H1 (cell line): ENCODE results near the gene EXOC2. TPM values are rescaled to one million over a fixed set of nuclear protein-coding genes. Genes with fewer than 3 reads are reported as not detected.

Source experiments
- CTCF ChIA-PET: fragments of 300-600 bp; sonication (Branson Sonifier 250); formaldehyde crosslinking; loops from one replicate; lab custom pipeline; 2021; ENCODE audit not compliant: partially characterized antibody; lab: Charles Lee
- POLR2A ChIA-PET: fragments of 300-600 bp; sonication (Branson Sonifier 250); formaldehyde crosslinking; loops from one replicate; lab custom pipeline; 2021; ENCODE audit warnings: inconsistent platforms; ENCODE audit not compliant: partially characterized antibody; lab: Charles Lee
- DNase-seq, 2 experiments: peaks; one replicate each; pipeline versions ENCODE4 v3.0.0 to v3.0.0-alpha.2; 2010 to 2022; ENCODE audit warnings: low spot score in 2 of 2, low read depth in 1 of 2, mixed read lengths in 1 of 2
- FAIRE-seq: peaks from 2 replicates; lab custom pipeline; 2011; peaks lifted over from hg19 to GRCh38; lab: Jason Lieb, UNC
- H2AFZ ChIP-seq: 2 replicates; pipeline ENCODE4 v1.8.1; 2012; ENCODE audit warnings: low read length, inconsistent platforms
- H2AK5ac ChIP-seq: 2 replicates; pipeline ENCODE4 v1.6.1; 2013; ENCODE audit warnings: low read depth, low read length
- H2BK120ac ChIP-seq: replicated peaks from 2 replicates; pipeline ENCODE3; 2013; ENCODE audit warnings: low read depth, low read length, inconsistent platforms
- H2BK12ac ChIP-seq: 2 replicates; pipeline ENCODE4 v1.6.1; 2013; ENCODE audit warnings: low read depth, low read length
- H2BK15ac ChIP-seq: 2 replicates; pipeline ENCODE4 v1.6.1; 2013; ENCODE audit warnings: low read length
- H2BK20ac ChIP-seq: 2 replicates; pipeline ENCODE4 v1.6.1; 2013; ENCODE audit warnings: low read length
- H2BK5ac ChIP-seq: 2 replicates; pipeline ENCODE4 v1.6.1; 2013; ENCODE audit warnings: low read depth, low read length
- H3K14ac ChIP-seq: 2 replicates; pipeline ENCODE4 v1.6.1; 2013; ENCODE audit warnings: inconsistent platforms; ENCODE audit not compliant: insufficient read length
- H3K18ac ChIP-seq: 2 replicates; pipeline ENCODE4 v1.6.1; 2013; ENCODE audit warnings: low read length; ENCODE audit errors: extremely low read depth
- H3K23ac ChIP-seq: 2 replicates; pipeline ENCODE4 v1.6.1; 2013; ENCODE audit warnings: inconsistent platforms; ENCODE audit not compliant: insufficient read length
- H3K23me2 ChIP-seq: 2 replicates; pipeline ENCODE4 v1.6.1; 2013; ENCODE audit warnings: low read depth, low read length
- H3K27ac ChIP-seq: 2 replicates; pipeline ENCODE4 v1.6.1; 2011; ENCODE audit warnings: low read depth, low read length, inconsistent platforms
- H3K27me3 ChIP-seq, 4 experiments: replicated peaks in 1 of 4; 1 replicate in 1 of 4; 2 replicates in 3 of 4; pipeline versions ENCODE4 v1.6.1 to v1.8.1; 2011 to 2013; ENCODE audit warnings: low read length in 3 of 4, mild to moderate bottlenecking in 3 of 4, inconsistent platforms in 2 of 4, mixed read lengths in 2 of 4, moderate library complexity in 1 of 4; ENCODE audit not compliant: control insufficient read depth in 3 of 4, insufficient read depth in 3 of 4; ENCODE audit errors: extremely low read depth in 1 of 4
- H3K36me3 ChIP-seq, 4 experiments: 2 replicates each; pipeline versions ENCODE4 v1.6.1 to v1.8.1; 2011 to 2013; ENCODE audit warnings: mild to moderate bottlenecking in 4 of 4, low read length in 3 of 4, moderate library complexity in 2 of 4, control low read depth in 1 of 4, inconsistent platforms in 1 of 4; ENCODE audit not compliant: insufficient read depth in 4 of 4, control insufficient read depth in 2 of 4
- H3K4ac ChIP-seq: replicated peaks from 2 replicates; pipeline ENCODE3; 2013; ENCODE audit warnings: low read length, low read depth, mixed read lengths, inconsistent platforms; ENCODE audit not compliant: insufficient read length
- H3K4me1 ChIP-seq, 4 experiments: replicated peaks in 1 of 4; 1 replicate in 1 of 4; 2 replicates in 3 of 4; pipeline versions ENCODE4 v1.6.1 to v1.8.1; 2011 to 2013; ENCODE audit warnings: low read length in 3 of 4, inconsistent platforms in 2 of 4, mixed read lengths in 1 of 4; ENCODE audit not compliant: insufficient read depth in 4 of 4, control insufficient read depth in 3 of 4
- H3K4me2 ChIP-seq, 2 experiments: 2 replicates each; pipeline versions ENCODE4 v1.6.1 to v1.8.1; 2011 to 2013; ENCODE audit warnings: low read depth in 2 of 2, low read length in 2 of 2, control low read depth in 1 of 2, inconsistent platforms in 1 of 2, mild to moderate bottlenecking in 1 of 2; ENCODE audit not compliant: insufficient read depth in 1 of 2
- H3K4me3 ChIP-seq, 4 experiments: fragments of 200-600, 300-600 bp in 1 of 4; sonication (generic), shearing (Covaris generic), sonication (Bioruptor Twin) in 1 of 4; 2 replicates each; pipeline versions ENCODE4 v1.5.1 to v1.8.1; 2011 to 2016; ENCODE audit warnings: low read length in 4 of 4, low read depth in 3 of 4, control low read depth in 2 of 4, inconsistent platforms in 2 of 4, mild to moderate bottlenecking in 2 of 4, mixed read lengths in 1 of 4, moderate library complexity in 1 of 4; ENCODE audit not compliant: insufficient read depth in 2 of 4; ENCODE audit errors: extremely low read depth in 1 of 4
- H3K56ac ChIP-seq: replicated peaks from 2 replicates; pipeline ENCODE3; 2013; ENCODE audit warnings: low read depth, mild to moderate bottlenecking, mixed read lengths, low read length, inconsistent platforms; ENCODE audit not compliant: insufficient read length
- H3K79me1 ChIP-seq: 2 replicates; pipeline ENCODE4 v1.6.1; 2013; ENCODE audit warnings: low read depth, low read length, control low read depth
- H3K79me2 ChIP-seq, 2 experiments: 2 replicates each; pipeline versions ENCODE4 v1.6.1 to v1.8.1; 2012 to 2013; ENCODE audit warnings: low read length in 2 of 2, mild to moderate bottlenecking in 2 of 2, inconsistent platforms in 1 of 2; ENCODE audit not compliant: insufficient read depth in 2 of 2, control insufficient read depth in 1 of 2
- H3K9ac ChIP-seq, 4 experiments: replicated peaks in 1 of 4; 1 replicate in 1 of 4; 2 replicates in 3 of 4; pipeline versions ENCODE4 v1.6.1 to v1.8.1; 2011 to 2013; ENCODE audit warnings: low read depth in 3 of 4, low read length in 3 of 4, control low read depth in 2 of 4, mild to moderate bottlenecking in 2 of 4, moderate library complexity in 2 of 4, inconsistent platforms in 1 of 4; ENCODE audit errors: extremely low read depth in 1 of 4
- H3K9me3 ChIP-seq, 2 experiments: 2 replicates each; pipeline versions ENCODE4 v1.6.1 to v1.8.1; 2012 to 2013; ENCODE audit warnings: mild to moderate bottlenecking in 2 of 2, moderate library complexity in 2 of 2, control low read depth in 1 of 2, inconsistent platforms in 1 of 2, low read depth in 1 of 2, low read length in 1 of 2, mixed read lengths in 1 of 2; ENCODE audit not compliant: insufficient read depth in 2 of 2
- H4K20me1 ChIP-seq, 2 experiments: replicated peaks in 1 of 2; 2 replicates each; pipeline versions ENCODE3 to v1.8.1; 2011 to 2013; ENCODE audit warnings: inconsistent platforms in 2 of 2, low read length in 2 of 2, mild to moderate bottlenecking in 1 of 2; ENCODE audit not compliant: insufficient read depth in 2 of 2, control insufficient read depth in 1 of 2
- H4K5ac ChIP-seq: 2 replicates; pipeline ENCODE4 v1.6.1; 2013; ENCODE audit warnings: low read length, low read depth, mixed read lengths, inconsistent platforms; ENCODE audit not compliant: insufficient read length
- H4K8ac ChIP-seq: 2 replicates; pipeline ENCODE4 v1.8.0; 2013; ENCODE audit warnings: mild to moderate bottlenecking, moderate library complexity, low read length, inconsistent platforms; ENCODE audit not compliant: insufficient read depth; ENCODE audit errors: extremely low read depth
- H4K91ac ChIP-seq: replicated peaks from 2 replicates; pipeline ENCODE3; 2013; ENCODE audit warnings: low read length, mixed read lengths, inconsistent platforms; ENCODE audit not compliant: insufficient read length
- BACH1 ChIP-seq: IDR thresholded peaks from 2 replicates; pipeline ENCODE4 v1.6.1; 2012; ENCODE audit warnings: low read length, improper control_type of control experiment
- TAF1 ChIP-seq: IDR thresholded peaks from 2 replicates; pipeline ENCODE4 v1.6.1; 2011; ENCODE audit warnings: mild to moderate bottlenecking, low read depth, low read length
- TAF7 ChIP-seq: optimal IDR thresholded peaks from 2 replicates; pipeline ENCODE3; 2011; ENCODE audit warnings: low read depth, mild to moderate bottlenecking, inconsistent platforms, low read length, moderate library complexity, borderline replicate concordance
- WGBS, 2 experiments: shearing (Covaris generic) in 1 of 2; methylation state at CpG; one replicate each; pipeline versions ENCODE4 v1.1.6 to v1.1.7; 2013 to 2015; ENCODE audit warnings: low lambda C conversion rate in 2 of 2, mixed read lengths in 2 of 2, inconsistent platforms in 1 of 2, low coverage in 1 of 2, missing lambda C conversion rate in 1 of 2; ENCODE audit not compliant: insufficient replicate concordance in 2 of 2, insufficient coverage in 1 of 2, insufficient read length in 1 of 2; ENCODE audit errors: extremely low coverage in 1 of 2, missing lambda C conversion rate in 1 of 2; 5-methylcytosine and 5-hydroxymethylcytosine counted together
- polyA plus RNA-seq, 7 experiments: library from polyadenylated mRNA; depleted of rRNA in 3 of 7; stranded (reverse) in 5 of 7; unstranded in 2 of 7; fragments of >200 nt in 5 of 7; fragments of 200-250 nt in 2 of 7; gene quantifications; 1 replicate in 5 of 7; 2 replicates in 1 of 7; 4 replicates in 1 of 7; pipeline versions ENCODE4 v1.2.1 to v1.2.3, GENCODE V29; 2011 to 2013; ENCODE audit warnings: missing spikeins in 2 of 7, mixed read lengths in 2 of 7
- total RNA-seq: library from RNA; stranded (reverse); fragmentation: NEBNext Ultra II Directional; extraction: Animal tissue kit (Norgen Biotek cat#: 25700); gene quantifications from 2 replicates; pipeline ENCODE4 v1.2.1, GENCODE V29; 2021

EXOC2 gene
- total and polyA plus RNA-seq, 2 of the 8 experiments (the other 6 are each of a cell fraction or from before 2014, with no cell fraction given): 25.5 to 44.4 TPM

- peak overlapping the region in 2 of 4 experiments; percentile 34 to 40; a peak in 3 of 7 replicates for H3K9ac ChIP-seq
- peak; percentile 79; the same call in 1 of the 2 replicates for TF ChIP-seq BACH1
- no peak for TF ChIP-seq TAF1
- no peak for TF ChIP-seq TAF7
These were observed 33.0 kb downstream of the EXOC2 start for GRCh38 chr6:659716-660581.

More at GRCh38 chr6:659716-660581, 33.0 kb downstream of the EXOC2 start:
- peak overlapping the region; percentile 83 for H2BK120ac ChIP-seq
- WGBS, 2 experiments: 80% methylated on average over 10 of the region's 13 CpGs; no CpG with 5 or more reads in 1 of the 2 experiments
- H2BK20ac ChIP-seq: peak overlapping the region; percentile 94
- POLR2A ChIA-PET: interaction anchor here (0.6 to 1.9 kb wide), 8 partner anchors 20 to 232 kb away, joined by 3 to 12 read pairs (median 4); no protein-coding TSS in a partner anchor
- peak overlapping the region; percentile 96 for H3K4ac ChIP-seq
- no peak overlapping the region for H4K8ac ChIP-seq
- peaks cover 0 to 7% (median 0%) of the 10 kb centered on the region in 4 experiments; a peak in 3 of 8 replicates for H3K36me3 ChIP-seq
- peak overlapping the region; percentile 67; the same call in 1 of the 2 replicates for H2AK5ac ChIP-seq
- 0 out of 2 replicates have a peak, but pooled peaks cover 4% of the 10 kb centered on the region for H3K79me1 ChIP-seq
- peak overlapping the region; percentile 75 for H4K5ac ChIP-seq
- H3K79me2 ChIP-seq: peaks cover 0 to 81% of the 10 kb centered on the region in 2 experiments; a peak in 3 of 4 replicates
- peak overlapping the region; percentile 76 for H3K18ac ChIP-seq
- H3K9me3 ChIP-seq: no peaks in the 10 kb centered on the region
- H3K56ac ChIP-seq: peak overlapping the region; percentile 2
- CTCF ChIA-PET: interaction anchor here (0.6 to 3.5 kb wide), 21 partner anchors 10 to 122 kb away, joined by 3 to 24 read pairs (median 4); partner anchors contain the start of gene EXOC2
- no peak for FAIRE-seq
- no peak overlapping the region for H3K14ac ChIP-seq
- peak overlapping the region; percentile 95 for H2BK15ac ChIP-seq
- peak overlapping the region; percentile 94 for H3K27ac ChIP-seq
- H4K20me1 ChIP-seq: no peaks in the 10 kb centered on the region
- peak in 1 of 2 experiments; percentile 63 for DNase-seq
- H3K4me2 ChIP-seq: peak overlapping the region; percentile 25 to 58
- no peak overlapping the region for H3K23ac ChIP-seq
- H3K23me2 ChIP-seq: no peaks in the 10 kb centered on the region
- H2AFZ ChIP-seq: no peak overlapping the region
- H2BK12ac ChIP-seq: peak overlapping the region; percentile 98
- peak overlapping the region; percentile 97 for H2BK5ac ChIP-seq
- peaks cover 6 to 32% (median 13%) of the 10 kb centered on the region in 4 experiments for H3K4me1 ChIP-seq
- H3K4me3 ChIP-seq: peak overlapping the region in 1 of 4 experiments; percentile 5; a peak in 1 of 8 replicates
- no peaks in the 10 kb centered on the region for H3K27me3 ChIP-seq
- peak overlapping the region; percentile 81 for H4K91ac ChIP-seq
